Right kidney (tissue), 1 donor: Measurements from ENCODE around the gene GSDME.

ENCODE experiments used
- DNase-seq: peaks from one replicate; pipeline ENCODE4 v3.0.0-alpha.2; 2016

Gene GSDME

DNA sequence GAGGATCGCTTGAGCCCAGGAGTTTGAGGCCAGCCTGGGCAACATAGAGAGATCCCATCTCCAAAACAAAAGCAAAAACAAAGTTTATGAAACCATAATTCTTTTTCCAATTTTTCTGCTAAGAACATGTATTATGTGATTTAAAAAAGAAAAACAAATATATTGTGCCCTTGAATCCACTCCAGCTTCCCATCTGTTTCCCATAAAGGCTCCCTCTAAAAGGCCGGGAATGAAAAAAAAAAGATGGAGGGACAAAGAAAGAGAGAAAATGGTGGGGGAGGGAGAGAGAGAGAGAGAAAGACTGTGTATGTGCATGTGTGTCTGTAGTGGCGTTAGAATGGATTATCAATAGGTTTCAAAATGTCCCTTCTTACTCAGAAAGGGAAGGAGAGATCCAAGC, 20.5 kb upstream of the GSDME start:
- no peak for DNase-seq

DNA sequence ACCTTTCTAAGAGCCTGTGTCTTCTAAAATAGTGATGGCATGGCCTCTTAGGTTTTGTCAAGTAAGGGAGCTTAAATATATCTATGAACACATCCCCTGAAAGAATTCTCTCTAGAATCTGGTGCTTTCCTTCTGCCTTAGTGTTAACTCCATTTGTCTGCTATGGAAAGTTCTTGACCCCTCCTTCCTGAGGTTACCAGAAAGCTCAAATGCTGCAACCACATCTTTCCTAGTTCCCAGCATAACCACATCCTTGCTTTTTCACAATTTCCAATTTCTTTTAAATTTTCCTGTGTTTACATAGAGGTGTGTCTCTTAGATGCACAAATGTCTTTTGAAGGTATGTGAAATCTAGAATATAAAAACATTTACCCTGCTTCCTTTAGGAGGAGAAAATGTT, 16.4 kb upstream of the GSDME start:
- no peak for DNase-seq

DNA sequence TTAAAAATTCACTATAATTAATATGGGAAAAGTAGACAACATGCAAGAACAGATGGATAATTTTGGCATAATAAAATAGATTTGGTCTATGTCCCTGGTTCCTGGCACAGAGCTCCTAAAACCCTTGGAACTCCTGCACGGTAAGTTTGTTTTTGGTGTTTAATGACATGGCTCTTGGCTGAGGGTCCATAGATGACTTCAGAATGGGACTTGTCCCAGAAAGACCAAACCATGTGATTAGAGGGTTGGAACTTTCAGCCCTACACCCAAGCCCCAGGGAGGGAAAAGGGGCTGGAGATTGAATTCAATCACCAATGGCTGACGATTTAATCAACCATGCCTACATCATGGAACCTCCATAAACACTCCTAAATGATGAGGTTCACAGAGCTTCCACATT, 12.6 kb upstream of the GSDME start:
- DNase-seq, result no peak

DNA sequence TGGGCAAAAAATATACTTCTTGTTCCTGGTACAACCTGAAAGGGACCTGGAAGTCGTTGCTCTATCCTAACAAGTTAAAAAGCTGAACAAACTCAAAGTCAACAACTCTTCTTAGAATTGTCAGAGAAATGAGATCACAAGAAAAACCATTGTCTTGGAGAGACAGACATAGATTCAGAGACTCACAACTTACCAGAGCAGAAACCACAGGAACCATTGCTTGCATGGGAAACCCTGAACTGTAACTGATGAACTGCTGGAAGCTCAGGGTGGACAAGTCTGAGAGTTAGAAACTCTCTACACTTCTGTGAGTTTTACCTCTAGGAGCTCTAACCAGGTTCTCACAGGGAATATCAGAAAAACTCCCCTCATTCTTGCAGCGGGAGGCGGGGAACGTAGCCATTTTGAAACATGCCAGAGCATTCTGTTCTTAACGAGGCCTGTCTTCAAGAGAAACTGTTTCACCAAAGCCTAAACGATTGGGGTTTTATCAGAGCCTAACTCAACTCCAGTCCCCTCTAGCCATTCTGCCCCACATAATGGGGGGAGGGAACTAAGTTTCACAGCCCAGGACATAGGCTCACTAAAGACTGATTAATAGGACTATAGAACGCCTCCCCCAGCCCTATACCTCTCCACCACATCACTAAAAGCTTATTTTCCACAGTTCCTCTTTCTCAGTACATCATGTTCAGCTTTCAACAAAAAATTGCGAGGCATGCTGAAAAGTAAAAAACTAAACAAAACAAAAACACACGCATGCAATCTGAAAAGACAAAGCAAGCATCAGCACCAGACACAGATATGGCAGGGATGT, 12.0 kb upstream of the GSDME start:
- no peak for DNase-seq

DNA sequence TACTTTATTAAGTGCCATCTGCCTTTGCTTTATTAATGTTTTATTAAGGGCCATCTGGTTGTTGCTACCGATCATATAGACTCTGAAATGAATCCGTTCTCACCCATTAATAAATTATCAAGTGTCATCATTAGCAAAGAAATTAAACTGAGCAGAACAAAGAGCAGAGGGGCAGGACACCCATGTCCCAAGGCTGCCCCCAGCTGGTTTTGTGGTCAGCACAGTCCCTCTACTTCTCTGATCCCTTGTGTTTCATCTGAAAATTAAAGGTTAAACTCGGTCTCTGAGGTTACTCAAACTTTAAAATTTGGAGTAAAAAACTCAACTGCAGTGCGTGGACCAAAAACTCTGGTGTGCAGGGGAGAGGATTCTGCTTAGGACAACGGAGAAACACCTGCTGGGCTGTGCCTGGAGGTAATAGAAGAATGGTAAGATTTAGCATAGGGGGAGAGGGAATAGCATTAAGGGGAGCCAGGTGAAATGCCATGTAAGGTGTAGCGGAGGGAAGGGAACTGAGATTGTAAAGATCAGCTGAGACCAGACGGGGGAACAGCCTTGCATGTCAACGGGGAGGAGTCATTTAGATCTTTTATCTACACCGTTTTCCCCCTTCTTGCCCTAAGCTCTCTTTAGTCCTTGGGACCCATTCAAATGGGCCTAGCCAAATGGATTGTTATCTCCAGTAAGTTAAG, 10.8 kb upstream of the GSDME start:
- DNase-seq, result no peak

DNA sequence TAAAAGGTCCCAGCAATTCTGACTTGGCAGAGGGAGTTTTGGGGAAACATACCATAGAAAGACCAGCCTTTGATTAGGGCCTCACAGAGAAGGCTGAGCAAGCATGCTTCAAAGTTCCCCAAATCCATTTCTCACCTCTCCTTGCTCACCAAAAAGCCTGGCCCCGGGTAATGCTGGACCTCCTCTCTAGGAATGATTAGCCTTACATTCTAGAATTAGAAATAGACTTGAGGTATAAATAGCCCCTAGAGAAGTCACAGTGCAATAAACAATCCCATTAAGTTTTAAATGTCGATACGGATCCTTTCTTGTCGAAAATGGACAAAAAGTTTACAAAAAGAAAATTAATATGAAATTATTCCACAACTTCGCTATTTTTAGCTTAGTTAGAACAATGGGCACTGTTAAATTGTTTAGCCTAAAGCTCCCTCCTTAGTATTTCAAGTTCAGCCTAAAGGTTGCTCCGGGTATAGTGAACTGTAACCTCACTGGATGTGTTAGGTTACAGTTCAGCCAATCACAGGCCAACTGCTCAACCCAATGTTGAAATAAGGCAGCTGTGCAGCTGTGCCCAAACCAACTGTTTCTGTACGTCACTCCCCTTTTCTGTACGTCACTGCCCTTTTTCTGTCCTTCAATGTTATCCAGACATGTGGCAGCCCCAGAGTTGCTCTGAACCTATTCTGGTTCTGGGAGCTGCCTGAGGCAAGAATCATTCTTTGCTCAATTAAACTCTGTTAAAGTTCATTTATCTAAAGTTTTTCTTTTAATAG, 7.9 kb upstream of the GSDME start:
- DNase-seq, result no peak

DNA sequence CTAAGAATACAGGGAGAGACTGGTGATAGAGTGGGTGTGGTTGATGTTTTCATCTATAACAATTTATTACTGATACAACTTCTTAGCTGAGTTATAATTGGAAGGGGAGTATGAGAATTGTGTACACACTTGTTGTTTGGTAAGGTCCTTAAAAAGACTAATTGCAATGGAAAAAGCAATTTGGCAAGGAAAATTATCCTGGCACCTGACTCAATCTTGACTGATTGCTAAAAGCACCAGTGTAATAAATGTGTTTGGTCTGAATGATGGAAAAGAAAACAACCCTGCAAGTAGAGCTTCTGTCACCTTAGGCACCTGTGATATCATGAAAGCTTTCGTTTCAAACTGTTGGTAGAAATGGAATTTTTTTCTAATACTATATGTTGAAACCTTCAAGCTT, 6.7 kb upstream of the GSDME start:
- no peak for DNase-seq

DNA sequence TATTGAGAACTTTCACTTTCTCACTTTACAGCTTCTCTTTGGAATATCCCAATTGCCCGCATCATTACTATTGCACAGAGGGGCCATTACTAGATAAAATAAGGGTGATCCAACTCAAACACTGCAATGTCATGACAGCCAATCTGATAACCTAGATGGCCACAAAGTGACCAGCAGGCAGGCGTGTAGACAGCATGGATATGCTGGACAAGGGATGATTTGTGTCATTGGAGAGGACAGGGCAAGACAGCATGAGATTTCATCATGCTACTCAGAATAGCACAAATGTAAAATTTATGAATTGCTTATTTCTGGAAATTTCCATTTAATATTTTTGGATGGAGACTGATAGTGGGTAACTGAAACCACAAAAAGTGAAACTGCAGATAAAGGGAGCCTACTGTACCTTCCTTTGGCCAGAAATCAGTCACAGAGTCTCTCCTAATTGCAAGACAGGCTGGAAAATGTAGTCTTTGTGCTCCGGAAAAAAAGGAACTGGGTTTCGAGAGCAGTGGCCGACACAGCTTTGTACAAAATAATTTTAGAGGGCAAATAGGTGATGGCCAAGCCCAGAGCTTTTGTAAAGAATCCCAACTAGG, 6.1 kb upstream of the GSDME start:
- DNase-seq, result no peak

DNA sequence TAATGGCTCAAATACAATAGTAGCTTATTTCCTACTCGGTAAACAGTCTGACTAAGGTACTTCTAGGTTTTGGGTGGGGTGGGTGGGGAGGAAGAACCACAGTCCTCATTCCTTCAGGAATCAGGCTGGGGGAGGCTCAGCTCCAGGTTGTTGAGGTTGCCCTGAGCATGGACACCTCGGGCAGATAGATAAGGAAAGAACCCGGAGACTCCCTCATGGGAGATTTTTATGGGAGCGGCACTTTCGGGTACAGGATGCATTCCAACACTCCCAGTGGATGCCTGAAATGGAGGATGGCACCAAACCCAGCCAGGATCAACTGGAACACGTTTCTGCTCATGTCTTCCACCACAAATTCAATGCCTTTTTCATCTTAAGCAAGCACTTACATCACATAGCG, 5.5 kb upstream of the GSDME start:
- DNase-seq, result no peak

DNA sequence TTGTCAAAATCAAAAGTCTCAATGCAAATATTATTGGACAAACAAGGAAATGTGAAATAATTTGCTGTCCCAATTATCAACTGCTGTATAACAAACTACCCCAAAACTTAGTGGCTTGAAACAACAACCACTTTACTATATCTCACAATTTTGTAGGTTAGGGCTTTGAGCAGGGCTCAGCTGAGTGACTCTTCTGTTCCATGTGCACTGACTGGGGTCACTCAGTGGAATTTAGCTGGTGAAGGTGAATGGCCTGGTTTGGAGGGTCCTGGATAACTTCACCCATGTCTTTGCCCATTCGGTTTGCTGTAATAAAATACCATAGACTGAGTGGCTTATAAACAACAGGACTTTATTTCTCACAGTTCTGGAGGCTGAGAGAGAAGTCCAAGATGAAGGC, 3.7 kb upstream of the GSDME start:
- no peak for DNase-seq

DNA sequence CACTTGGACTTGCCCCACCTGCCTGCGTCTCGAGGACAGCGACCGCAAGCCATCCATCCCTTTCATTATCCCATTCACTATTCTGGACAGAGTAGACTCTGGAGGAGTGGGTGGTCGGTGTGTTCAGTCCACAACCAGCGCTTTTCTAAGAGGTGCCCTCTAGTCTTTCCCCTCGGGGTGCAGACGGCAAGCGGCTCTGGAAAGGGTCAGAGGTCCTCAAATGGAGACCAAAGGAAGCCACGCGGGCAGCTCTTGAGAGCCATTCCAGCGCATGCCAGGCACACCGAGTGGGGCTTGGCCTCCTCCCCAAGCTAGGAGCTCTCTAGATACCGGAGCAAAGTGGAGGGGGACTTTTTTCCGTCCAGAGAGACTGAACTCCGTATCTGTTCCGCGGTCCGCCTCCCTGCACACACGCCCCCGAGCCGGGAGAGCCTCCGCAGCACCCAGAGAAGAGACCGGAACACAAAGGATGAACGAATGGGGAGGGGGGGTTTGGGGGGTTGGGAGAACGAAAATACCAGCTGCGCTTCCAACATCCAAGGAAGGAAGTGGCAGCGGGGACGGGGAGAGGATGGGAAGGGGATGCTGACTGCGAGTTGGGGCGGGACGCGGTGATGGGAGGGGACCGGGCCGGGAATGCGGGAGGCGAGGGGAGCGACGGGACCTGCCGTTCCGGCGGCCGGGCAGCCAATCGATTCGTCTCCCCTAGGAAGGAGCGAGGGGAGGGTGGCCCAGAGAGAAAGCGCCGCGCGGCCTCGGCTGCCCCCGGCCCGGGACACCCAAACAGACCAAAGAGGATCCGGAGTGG, 515 bp downstream of the GSDME start:
- peak; percentile 70 for DNase-seq

DNA sequence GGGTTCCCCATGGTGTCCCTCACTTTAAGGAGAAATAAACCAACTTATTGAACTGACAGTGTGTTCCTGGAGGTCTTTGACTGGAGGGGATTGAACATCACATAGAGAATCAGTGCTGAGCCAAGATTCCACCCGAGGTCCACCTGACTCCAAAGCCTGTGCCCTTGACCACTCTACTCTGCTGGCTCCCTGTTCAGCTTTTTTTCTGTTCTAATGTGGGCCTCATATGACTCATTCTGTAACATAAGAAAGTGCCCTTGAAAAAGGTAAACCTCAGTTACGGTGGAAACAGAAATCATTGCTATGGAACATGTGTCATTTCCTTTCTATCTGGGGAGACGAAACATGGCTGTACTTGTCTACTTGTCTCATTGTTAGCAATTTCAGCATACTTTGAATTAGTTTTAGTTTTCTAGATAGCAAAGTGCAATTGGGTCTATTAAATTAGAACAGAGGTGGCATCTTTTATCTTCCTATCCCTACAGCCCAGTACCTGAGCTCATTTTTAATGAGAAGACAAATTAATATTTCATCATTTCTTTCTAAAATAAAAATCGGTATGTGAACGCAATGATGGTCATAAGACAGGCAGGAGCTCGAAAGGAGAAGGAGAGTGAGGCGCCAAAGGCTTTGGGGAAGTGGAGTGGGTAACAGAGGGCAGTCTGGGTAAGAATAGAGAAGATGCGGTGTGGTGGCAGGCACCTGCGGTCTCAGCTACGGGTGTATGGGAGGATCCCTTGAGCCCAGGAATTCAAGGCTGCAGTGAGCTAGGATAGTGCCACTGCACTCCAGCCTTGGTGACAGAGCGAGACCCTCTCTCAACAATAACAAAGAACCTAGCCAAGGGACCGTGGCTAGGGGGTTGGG, 1.5 kb downstream of the GSDME start:
- DNase-seq, result no peak

DNA sequence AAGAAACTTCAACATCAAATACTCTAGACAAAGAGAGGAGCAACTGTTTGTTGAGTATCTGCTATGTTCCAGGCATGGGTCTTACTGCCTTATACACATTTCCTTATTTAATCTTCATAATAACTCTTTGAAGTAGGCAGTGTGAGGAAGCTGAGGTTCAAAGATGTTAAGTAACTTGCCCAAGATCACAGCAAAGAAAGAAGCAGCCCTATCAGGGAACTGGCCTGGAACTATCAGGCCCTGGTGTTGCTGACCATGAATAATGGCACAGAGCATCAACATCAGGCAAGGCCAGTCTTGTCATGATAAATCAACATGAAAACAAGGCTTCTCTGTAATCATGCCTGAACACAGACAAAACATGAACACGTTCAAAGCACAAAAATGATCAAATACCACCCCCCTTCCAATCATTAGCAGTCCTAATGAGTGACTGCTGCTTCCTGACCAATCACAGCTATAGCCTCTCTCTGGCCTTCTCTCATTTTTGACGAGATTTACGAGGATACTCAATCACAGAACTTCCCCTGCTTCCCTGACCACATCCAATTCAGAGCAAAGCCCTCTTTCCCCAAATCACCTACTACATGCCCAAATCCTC, 2.3 kb downstream of the GSDME start:
- no peak for DNase-seq

DNA sequence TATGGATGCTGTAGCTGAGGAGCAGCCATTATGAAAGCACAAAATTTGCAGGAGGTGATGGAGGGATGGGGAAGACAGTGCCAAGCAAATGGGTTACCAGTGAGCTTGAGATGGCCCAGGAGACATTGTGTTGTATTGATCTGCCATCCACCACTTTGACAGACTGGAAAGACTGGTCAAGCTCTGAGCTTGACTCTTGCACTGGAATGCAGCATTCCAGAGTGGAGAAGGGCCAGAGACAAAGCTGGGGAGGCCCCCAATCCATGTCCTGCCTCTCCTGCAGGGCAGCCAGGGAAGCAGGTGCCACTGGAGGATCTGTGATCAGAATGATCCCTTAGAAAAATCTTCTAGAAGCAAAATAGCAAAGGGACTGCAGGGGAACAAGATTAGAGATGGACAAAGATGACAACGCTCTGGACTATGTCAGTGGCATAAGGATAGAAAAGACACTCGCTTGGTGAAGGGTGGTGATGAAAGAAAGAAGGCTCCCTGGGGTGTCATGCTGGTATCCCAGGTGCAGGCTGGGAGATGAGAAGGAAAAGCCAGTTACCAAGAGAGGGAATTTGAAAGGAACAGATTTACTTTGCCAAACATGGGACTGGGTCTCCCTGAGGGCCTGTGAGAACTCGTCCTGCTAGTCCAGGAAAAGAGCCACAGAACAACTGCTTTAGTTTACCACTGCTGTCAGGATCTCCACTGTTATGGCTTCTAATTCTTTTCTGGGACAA, 5.0 kb downstream of the GSDME start:
- DNase-seq, result no peak

DNA sequence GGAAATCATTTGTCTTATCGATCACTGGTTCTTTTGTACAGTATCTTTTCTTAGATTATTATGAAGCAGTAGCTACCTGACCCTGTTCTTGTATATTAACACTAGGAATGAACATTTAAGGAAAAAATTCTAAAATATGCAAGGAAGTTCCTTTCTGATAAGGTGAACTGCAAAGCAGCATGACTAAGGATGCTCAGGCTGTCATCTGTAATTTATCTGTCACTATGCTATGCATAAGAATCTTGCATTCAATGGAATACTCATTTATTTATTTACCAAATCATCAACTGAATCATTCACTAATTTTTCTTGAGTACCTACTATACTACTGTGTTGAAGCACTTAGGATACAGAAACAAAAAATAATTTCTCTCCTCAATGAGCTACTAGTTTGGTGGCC, 5.8 kb downstream of the GSDME start:
- no peak for DNase-seq

DNA sequence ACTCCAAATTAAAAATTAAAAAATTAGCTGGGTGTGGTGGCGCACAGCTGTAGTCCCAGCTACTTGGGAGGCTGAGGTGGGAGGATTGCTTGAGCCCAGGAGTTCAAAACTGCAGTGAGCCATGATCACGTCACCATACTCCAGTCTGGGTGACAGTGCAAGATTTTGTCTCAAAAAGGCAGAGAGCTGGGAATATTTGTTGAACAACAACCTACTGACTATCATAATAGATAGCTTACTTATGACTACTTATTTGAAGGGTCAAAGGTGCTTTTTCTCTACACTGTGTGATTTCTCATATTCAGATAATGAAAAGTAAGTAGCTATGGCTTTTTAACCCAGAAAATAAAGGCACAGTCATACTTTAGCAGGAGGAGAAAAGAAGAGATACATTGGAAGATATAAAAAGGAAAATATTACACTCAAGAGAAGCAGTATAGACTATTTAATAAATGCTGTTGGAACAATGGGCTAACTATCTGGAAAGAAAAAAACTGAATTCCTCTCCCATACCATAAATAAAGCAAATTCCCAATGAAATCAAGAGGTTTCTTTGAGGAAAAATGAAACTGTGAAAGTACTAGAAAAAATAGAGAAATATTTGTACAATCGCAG, 6.7 kb downstream of the GSDME start:
- no peak for DNase-seq

DNA sequence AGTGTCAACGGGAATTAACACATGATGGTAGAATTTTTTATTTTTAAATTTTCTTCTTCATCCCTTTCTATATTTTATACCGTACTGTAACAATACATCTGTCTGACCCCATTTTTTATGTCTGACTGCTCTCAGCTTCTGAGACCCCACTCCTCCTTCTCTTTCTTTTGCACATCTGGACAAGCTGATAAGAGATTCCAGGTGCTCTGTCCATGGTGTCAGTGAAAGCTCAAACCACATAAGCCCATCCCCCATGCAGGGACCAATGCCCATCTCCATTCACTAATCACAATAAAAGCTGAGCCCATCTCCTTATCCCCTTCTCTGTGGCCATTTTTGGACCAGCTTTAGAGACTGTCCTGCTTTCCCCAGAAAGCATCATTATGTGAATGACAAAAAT, 8.7 kb downstream of the GSDME start:
- no peak for DNase-seq

DNA sequence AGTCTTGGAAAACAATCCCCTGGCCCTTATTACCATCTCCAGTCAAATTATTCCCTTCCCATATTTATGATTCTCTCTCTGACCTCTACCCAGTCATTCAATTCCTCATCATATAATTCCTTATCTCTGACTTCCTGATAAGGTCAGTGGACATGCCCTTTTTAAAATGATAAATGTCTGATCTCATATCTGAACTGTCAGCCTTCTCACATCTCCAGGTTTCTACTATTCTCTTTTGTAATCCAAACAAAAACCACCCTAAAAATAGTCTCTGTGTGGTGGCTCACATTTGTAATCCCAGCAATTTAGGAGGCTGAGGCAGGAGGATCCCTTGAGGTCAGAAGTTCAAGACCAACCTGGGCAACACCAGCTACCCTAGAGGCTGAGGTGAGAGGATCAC, 11.9 kb downstream of the GSDME start:
- no peak for DNase-seq

DNA sequence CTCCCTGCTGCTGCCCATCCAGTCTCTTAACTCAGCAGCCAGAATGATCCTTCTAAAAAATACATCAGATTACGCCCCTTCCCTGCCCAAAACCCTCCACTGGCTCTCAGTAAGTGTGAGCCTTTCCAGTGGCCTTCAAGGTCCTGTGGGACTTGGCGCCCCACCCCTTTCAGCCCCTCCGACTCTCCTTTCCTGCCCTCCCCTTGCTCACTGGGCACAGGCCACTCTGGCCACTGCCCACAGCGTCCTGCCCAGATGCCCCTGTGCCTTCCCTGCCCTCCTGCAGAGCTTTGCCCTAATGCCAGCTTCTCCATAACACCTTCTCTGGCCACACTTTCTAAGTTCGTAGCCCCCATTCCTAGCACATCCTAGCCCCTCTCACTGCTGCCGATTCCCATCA, 13.8 kb downstream of the GSDME start:
- no peak for DNase-seq
